ENCODE results near the gene IGF2R.
"Not testable (repeated sequence)": the region's sequence is repeated elsewhere in the genome, so short reads cannot be mapped to it uniquely, and the experiment has no call there.

The IGF2R gene

GRCh38 chr6:159999240-159999671 is 30.4 kb downstream of the IGF2R start:
- no peak for DNase-seq

GRCh38 chr6:160000280-160000704 is 31.4 kb downstream of the IGF2R start:
- no peak for DNase-seq

DNA sequence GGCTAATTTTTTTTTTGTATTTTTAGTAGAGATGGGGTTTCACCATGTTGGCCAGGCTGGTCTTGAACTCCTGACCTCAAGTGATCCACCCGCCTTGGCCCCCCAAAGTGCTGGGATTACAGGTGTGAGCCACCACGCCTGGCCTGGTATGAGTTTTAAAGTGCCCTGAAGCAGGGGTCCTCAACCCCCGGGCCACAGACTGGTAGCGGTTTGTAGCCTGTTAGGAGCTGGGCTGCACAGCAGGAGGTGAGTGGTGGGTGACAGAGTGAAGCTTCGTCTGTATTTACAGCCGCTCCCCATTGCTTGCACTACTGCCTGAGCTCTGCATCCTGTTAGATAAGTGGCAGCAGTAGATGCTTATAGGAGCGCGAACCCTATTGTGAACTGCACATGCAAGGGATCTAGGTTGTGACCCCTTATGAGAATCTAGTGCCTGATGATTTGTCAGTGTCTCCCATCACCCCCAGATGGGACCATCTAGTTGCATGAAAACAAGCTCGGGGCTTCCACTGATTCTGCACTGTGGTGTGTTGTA is 32.1 kb downstream of the IGF2R start:
- DNase-seq: not testable (repeated sequence)

GRCh38 chr6:160002882-160003281 is 34.0 kb downstream of the IGF2R start:
- no peak for DNase-seq

DNA sequence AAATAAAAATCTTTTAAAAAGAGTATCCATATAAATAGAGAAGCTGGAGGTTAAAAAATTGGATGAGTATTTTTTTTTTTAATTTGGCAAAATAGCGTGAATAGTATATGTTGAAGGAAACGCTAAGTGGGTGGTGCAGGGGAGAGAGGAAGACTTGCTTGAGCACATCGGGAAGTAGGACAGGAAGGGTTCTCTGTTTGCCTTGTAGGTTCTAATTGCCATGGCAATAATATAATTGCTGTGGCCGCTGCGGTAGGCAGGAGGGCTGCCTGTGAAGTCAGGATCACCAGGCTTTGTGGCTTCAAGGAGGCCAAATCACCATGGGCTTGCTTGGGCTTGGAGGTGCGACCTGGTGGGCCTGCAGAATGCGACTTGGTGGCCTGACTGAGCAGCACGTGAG is 35.1 kb downstream of the IGF2R start:
- no peak for DNase-seq

DNA sequence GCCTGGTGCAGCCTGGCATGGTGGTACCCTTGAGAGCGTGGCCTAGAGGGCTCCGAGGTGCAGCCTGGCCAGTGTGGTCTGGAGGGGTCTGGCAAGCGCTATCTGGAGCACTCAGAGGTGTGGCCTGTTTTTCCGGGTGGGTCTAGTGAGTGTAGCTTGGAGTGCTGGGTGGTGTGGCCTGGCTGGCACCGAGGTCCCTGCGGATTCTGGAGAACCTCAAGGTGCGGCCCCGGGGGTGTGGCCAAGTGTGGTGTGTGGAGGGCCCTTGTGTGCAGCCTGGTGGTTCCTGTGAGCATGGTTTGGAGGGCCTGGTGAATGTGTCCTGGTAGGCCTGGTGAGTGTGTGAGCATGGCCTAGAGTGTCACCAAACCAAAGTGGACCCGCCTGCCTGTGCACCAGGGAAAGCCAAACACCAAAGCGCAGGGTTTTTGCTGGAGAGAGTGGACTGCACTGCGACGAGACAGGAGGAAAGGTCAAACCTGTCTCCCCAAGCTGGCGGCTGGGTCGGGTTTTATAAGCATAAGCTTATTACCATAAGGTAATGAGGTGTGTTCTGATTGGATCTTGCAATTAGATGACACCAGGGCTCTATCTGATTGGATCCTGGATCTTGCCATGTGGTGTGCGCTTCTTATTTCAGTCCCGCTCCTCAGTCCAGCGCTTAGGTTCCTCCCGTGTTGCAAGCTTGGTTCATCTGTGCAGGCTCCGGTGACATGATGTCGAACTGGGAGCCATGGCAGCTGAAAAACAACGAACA is 35.7 kb downstream of the IGF2R start:
- DNase-seq: no peak

DNA sequence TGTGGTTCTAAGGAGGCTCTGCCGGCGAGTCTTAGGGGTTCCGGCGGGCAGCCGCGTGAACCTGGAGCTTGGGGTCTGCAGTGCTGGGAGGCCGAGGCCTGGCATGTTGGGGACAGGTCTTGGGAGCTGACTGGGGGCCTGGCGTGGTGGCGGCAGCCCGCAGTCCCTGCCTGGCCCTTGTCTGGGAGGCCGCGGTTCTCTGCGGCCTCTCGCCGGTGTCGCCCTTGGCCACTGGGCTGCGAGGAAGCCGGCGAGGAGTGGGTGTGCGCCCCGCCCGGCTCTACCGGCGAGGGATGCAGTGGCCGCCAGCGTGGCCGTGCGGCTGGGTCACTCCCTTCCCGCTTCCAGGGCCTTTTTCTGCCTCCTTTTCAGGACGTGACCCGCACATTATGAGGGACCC is 36.3 kb downstream of the IGF2R start:
- DNase-seq: no peak

GRCh38 chr6:160005861-160006540 is 37.1 kb downstream of the IGF2R start:
- DNase-seq: no peak

GRCh38 chr6:160007145-160007544 is 38.3 kb downstream of the IGF2R start:
- DNase-seq: no peak

DNA sequence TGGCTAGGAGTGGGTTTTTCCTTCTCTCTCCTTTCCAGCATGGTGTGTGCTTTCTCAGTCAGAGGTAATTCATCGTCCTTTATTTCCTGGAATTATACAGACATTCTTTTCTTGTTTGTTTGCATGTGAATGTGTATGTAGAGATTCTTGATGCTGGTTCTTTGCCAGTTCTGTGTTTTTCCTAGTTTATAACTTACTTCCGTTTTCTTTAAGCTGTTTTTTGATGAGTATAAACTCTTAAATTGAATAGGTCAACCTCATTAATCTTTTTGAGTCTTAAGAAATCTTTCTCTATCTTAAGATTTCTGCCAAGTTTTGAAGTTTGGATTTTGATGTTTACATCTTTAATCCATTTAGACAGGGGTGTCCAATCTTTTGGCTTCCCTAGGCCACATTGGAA is 38.7 kb downstream of the IGF2R start:
- DNase-seq: no peak

DNA sequence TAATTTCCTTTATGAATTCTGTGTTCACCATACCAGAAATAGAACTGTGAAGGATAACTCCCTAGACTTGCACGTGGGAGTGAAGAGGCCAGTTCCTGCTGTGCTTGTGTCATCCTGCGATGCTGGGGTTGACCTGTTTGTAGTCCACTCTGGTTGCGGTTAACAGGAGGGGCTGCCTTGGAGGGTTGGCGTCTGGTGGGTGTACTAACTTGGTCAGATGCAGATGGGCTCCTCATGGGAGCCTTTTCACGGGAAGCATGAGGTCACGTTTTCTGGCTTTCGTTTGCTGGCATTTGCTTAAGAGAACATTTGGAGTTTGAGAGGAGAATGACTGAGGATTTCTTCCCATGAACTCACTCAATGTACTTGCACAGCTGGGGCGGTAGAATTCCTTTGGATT is 41.2 kb downstream of the IGF2R start:
- no peak for DNase-seq

GRCh38 chr6:160013987-160014868 is 45.3 kb downstream of the IGF2R start:
- no peak for DNase-seq

DNA sequence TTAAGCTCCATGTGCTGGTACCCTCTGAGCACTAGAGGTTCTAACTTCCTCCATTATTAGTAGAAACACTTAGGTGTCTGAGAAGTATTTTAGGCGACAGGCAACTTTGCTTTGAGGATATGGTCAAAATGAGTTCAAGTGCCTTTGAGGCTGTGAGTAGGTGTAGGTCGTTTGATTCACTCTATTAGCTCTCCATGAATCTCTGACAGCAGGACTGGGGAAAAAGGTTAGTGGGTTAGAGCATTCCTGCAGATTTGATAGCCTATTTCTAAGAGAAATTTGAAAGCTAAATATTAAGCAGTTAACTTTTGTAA is 45.9 kb downstream of the IGF2R start:
- DNase-seq: no peak

DNA sequence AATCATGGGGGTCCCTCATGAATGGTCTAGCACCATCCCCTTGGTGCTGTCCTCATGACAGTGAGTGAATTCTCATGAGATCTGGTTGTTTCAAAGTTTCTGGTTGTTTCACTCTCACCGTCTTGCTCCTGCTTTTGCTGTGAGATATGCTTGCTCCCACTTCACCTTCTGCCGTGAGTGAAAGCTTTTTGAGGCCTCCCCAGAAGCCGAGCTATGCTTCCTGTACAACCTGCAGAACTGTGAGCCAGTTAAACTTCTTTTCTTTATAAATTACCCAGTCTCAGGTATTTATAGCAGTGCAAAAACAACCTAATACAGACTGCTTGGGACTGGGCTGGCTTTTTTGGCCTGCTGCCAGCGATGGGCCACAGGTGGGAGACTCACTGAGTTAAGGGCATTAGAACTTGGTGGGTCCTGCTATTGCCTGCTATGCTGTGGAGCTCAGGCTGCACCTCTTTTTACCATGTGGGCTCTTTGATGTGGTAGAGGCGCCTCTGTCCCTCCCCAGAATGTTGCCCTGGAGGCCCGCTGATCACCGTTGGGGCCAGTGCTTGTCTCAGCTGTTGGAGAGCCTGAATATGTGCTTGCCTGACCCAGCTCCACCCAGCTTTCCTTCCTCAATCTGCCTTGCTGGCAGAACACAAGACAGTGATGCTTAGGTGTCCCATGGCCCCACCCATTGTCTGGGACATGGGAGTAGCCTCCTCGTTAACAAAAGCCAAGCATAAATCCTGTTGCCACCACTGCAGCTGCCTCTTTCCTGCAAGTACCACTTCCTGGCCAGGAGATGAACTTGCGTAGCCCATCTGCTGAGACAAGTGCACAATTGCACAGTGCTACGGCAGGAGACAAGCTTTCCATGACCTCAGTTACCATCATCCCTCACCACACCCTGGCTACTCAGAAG is 47.1 kb downstream of the IGF2R start:
- DNase-seq: no peak

- no peak for DNase-seq
Measured at GRCh38 chr6:160022101-160022500, 53.2 kb downstream of the IGF2R start.

GRCh38 chr6:160022793-160023192 is 53.9 kb downstream of the IGF2R start:
- DNase-seq: no peak

- DNase-seq: no peak
Measured at GRCh38 chr6:160024152-160024551, 55.3 kb downstream of the IGF2R start.

- DNase-seq: no peak
Measured at GRCh38 chr6:160027076-160027475, 58.2 kb downstream of the IGF2R start.

GRCh38 chr6:160027931-160028330 is 59.0 kb downstream of the IGF2R start:
- no peak for DNase-seq

DNA sequence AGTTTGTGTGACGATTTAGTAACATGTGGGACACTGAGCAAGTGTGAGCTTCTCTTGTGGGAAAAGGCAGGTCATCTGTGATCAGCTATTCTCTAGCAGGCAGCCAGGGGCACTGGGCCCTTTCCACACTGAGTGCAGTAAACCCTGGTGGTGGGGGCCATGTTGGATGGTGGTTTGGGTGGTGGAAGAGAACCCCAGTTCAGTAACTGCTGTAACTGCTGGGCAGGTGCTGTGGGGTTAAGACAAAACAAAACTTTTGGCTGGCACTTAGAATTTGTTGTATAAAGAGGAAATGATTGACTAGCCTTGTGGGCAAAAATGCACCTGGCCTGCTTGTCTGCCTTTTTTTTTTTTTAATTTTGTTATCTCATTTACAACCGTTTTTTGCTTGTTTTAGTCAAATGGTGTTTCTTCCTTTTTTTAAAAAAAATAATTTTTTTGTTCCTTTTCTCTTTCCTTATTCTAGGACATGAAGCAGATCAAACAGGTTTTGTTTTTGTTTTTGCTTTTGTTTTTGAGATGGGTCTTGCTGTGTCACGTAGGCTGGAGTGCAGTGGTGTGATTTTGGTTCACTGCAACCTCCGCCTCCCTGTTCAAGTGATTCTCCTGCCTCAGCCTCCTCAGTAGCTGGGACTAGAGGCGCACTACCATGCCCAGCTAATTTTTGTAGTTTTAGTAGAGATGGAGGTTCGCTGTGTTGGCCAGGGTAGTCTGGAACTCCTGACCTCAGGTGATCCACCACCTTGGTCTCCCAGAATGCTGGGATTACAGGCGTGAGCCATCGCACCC is 59.8 kb downstream of the IGF2R start:
- no peak for DNase-seq

DNA sequence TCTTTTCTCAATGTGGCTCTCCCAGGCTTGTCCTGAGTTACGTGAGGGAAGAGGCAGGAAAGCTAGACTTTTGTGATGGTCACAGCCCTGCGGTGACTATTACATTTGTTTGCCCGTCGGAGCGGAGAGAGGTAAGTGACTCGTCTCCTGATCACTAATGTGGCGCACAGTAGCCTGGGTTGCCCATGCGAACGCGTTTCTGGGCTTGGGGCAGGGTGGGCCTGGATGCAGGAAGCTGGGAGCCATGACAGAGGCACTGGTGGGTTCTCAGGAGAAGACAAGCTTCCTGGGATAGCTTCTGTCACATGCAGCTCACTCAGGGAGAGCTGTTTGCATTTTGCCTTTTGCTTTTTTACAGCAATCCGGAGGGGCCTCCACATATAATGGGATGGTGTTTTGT is 60.6 kb downstream of the IGF2R start:
- no peak for DNase-seq

DNA sequence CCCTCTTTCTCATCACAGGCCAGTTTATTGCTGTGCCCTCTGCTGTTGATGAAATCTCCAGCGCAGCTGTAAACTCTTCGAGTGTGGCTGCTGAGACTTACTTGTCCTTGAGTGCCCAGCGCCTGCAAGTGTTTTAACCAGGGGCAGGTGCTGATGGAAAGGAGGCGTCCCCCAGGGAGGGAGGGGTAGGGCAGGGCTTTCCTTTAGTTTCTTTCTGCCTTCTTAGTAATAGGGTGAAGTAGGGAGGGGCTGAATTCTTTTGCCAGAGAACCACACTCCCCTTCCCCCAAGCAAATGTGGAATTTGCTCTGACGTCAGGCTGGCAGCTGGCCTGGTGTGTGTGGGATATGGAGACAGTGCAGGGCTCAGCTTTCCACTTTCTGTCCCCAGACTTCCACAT is 61.2 kb downstream of the IGF2R start:
- DNase-seq: no peak

Data from activated CD8-positive, alpha-beta memory T cell treated with anti-CD3 and anti-CD28 coated beads, Interleukin-2, amount 50 U/mL, for 48 hours (primary cell).